Umbilical cord (tissue), 2 donors: ENCODE data around the gene EPAS1. TPM values are rescaled to one million over a fixed set of nuclear protein-coding genes. Genes with fewer than 3 reads are reported as not detected.

Source experiments
- DNase-seq: peaks from one replicate; pipeline ENCODE4 v3.0.0-alpha.2; 2015; ENCODE audit warnings: low spot score
- total RNA-seq: library from RNA; depleted of rRNA; stranded (reverse); fragments of >200 nt; gene quantifications from one replicate; pipeline ENCODE4 v1.2.3, GENCODE V29; 2014; ENCODE audit warnings: low replicate concordance; ENCODE audit not compliant: insufficient read depth

EPAS1 gene
- total RNA-seq, 1 donor from 2014 or later: 52.2 TPM

DNA sequence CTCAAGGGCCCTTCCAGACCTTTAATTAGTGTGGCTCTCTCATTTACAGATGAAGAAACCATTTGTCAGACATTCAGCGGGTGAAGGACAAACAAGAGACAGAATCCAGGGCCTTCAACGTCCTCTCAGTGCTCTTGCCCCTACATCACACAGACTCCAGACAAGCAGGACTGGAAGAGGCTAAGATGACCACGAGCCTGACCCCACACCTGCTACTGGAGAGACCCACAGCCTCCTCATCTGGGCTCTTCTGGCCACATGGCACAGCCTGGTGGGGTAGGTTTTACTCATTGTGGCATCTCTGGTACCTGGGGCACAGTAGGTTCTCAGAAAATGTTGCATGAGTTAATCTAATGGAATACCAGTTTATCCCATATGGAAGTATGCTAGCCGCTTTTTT, 112.5 kb downstream of the EPAS1 start:
- DNase-seq: no peak

- DNase-seq: no peak
Measured at GRCh38 chr2:46410273-46411244, 113.4 kb downstream of the EPAS1 start.

DNA sequence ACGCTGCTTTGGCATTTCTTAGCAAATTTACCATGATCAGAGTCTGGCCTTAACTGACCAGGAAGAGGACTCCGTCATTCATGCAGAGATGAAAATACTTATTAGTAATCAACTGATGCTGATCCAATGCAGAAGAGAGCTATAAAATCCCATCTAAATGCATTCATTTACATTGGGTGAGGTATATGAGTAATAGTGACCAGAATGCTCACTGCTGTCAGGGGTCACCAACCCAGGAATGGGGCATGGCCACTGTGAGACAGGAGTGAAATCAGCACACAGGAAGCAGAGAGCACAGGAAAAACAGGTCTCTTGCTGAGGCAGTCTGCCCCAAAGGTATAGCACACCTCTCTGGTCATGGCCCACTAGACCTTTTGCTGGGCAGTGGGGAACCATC, 114.0 kb downstream of the EPAS1 start:
- no peak for DNase-seq

DNA sequence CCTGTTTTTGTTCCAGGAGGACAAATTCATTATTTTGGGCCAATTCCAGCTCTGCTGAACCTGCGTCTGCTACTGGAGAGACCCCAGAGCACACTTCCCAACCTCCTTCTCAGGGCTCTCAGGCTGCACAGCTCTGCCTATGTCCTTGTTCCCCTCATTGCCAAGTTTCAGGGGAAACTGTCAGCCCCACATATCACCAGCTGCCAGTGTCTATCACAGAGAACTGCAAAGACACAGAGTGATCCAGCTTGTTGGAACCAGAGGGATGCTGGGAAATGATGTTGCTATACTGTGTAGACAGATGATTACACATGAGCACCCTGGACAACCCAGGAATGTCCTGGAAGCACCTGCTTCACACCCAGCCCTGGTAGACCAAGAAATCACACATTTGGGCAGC, 114.8 kb downstream of the EPAS1 start:
- no peak for DNase-seq

DNA sequence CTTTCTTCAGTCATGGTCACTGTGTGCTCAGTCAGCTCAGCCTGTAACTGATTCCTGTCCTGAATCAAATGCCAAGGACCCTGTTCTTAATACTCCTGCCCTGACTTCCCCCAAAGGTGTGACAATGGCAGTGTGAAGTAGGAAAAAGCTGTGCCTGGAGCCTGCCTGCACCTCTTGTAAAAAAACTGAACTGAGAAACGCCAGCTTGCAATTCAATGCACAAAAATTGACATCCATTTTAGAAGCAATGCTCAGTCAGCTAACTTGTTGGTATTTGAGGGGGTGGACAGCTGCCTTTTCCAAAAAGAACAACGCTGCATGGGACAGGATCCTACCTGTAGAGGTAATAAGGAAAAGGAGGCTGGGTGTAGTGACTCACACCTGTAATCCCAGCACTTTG, 115.9 kb downstream of the EPAS1 start:
- no peak for DNase-seq

- DNase-seq: no peak
Measured at GRCh38 chr2:46413631-46414030, 116.4 kb downstream of the EPAS1 start.

DNA sequence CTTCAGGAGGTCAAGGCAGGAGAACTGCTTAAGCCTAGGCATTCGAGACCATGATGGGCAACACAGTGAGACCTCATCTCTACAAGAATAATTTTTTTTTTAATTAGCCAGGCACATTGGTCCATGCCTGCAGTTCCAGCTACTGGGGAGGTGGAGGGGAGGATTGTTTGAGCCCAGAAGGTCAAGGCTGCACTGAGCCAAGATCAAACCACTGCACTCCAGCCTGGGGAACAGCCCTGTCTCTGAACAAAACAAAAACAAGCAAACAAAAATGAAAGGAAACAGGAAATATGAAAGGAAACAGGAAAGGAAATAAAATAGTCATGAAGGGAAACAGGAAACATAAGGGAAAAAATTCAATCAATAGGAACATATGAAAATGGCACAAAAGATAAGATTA, 117.5 kb downstream of the EPAS1 start:
- no peak for DNase-seq

GRCh38 chr2:46416280-46416679, 119.1 kb downstream of the EPAS1 start:
- no peak for DNase-seq

DNA sequence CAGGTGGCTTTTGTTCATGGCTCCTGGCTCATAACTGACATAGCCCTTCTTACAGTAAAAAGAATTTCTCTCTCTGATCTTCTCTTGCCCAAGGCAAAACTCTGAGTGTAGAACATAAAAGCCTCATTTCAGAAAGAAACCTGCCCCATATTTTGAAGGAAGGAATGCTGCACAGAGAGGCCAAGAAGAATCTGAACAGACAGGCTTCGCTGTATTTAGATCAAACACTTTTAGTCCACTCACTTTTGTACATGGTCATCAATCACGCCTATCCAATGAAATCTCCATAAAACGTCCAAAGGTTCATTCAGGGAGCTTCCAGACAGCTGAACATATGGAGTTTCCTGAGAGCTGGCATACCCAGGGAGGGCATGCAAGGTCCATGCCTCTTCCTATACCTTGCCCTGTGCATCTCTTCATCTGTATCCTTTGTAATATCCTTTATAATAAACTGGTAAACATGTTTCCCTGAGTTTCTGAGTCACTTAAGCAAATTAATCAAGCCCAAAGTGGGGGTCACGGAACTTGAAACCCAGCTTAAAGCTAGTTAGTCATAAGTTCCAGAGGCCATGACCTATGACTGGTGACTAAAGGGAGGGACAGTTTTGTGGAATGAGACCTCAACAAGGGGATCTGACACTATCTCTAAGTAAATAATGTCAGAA, 119.7 kb downstream of the EPAS1 start:
- peak; percentile 24 for DNase-seq

DNA sequence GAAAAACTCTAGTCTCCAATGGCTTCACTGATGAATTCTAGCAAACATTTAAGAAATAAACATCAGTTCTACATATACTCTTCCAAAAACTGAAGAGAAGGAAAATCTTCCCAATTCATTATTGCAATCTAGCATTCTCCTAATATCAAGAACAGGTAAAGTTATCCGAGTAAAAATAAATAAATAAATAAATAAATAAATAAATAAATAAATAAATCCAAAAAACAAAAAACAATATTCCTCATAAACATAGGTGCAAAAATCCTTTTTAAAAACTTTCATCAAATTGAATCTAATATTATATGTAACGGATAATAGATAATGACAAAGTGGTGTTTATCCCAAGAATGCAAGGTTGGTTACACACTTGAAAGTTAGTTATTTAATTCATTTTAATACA, 123.7 kb downstream of the EPAS1 start:
- no peak for DNase-seq

DNA sequence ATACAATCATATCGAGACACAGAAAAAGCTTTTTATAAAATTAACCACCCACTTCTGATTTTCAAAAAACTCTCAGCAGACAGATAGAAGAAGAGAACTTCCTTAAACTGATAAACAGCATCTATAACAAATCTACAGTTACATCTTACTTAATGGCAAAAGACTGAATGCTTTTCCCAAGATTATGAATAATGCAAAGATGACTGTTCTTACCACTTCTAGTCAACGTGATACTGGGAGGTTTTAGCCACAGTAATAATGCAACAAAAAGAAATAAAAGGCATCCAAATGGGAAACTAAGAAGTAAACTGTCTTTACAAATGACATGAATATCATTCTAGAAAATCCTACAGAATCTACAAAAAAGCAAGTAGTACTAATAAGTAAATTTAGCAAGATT, 124.2 kb downstream of the EPAS1 start:
- DNase-seq: no peak

DNA sequence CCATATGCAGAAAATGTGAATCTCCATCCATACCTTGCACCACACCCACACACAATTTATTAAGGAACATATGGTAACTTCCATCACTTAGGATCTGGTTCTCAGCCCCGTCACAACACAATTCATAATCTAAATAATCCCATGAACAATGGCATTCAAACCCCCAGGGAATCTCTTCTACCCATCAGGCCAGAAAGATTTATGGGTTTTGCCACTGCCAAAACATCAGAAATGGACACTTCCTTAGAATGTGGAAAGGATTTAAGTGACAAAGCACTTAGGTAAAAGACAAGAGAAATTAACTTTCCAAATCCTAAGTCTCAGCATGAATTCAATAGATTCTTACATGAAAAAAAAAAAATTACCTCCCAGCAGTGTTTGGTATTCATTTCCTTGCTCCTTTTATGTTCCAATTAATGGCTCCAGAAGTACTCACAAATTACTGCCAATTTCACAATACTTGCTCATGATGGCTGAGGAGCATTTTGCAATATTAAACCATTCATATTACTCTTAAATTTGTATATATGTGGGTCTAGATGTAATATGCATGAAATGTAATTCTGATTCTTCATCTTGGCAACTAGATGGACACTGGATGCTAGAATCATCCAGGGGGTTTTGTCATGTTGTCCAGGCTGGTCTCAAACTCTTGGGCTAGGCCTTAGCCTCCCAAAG, 125.6 kb downstream of the EPAS1 start:
- DNase-seq: no peak

DNA sequence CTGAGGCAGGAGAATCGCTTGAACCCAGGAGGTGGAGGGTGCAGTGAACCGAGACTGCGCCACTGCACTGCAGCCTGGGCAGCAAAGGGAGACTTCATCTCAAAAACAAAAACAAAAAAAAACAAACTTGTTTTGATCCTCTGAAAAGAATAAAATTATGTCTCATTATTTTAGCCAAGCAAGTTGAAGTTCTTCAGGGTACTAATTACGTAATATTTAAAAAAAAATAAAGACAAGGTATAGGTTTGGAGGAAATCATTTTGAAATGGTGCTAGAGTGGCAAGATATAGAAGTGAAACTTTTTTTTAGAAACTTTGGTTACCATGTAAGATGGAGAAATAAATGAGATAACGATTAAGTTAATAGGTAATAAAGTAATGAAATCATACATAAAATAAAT, 127.7 kb downstream of the EPAS1 start:
- DNase-seq: no peak

DNA sequence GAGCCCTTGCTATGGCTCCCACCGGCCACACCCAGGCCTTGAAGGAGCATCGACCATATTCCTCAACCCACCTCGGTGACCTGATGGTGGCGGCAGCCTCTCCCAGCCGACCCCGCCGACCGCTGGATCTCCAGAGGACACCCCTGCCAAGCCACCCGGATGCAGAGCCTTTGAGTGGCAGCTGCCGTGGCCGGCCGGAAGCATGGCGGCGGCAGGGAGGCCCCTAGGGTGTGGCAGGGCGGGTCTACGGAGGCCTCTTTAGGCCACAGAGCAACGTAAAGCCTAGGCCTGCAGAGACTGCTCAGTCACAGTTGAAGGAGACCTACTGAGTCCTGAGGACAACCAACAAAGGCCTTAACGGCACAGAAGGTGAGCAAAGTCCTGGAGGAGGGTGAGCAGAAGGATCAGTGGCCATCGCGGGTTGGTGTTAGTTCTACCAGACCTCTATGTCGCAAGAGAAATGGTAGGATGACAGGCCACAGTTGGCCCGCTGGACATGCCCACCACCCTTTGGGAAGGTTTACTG, 131.8 kb downstream of the EPAS1 start:
- no peak for DNase-seq

- DNase-seq: no peak
Measured at GRCh38 chr2:46430413-46430812, 133.2 kb downstream of the EPAS1 start.

- DNase-seq: no peak
Measured at GRCh38 chr2:46430992-46431391, 133.8 kb downstream of the EPAS1 start.

- no peak for DNase-seq
Measured at GRCh38 chr2:46431481-46432235, 134.5 kb downstream of the EPAS1 start.

- DNase-seq: no peak
Measured at GRCh38 chr2:46434851-46435273, 137.7 kb downstream of the EPAS1 start.

DNA sequence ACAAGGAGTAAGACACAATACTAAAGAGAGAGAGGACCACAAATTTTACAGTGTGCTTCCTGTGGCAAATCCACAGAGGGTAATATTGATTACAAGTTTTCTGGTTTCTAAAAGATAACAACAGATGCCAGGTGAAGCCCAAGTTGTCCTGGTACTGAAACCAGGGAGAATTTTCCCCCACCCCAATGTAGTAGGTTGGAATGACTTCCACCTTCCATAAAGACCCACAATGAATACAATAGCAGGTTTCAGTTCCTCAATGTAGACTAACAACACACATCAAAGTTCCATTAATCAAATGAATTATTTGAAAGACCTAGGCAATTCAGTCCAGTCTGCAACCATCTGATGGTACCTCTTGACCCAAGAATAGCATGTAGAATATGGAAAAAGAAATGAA, 138.1 kb downstream of the EPAS1 start:
- DNase-seq: no peak

- DNase-seq: peak; percentile 70
Measured at GRCh38 chr2:46435796-46436360, 138.7 kb downstream of the EPAS1 start.
